Activated CD4-positive, alpha-beta T cell treated with anti-CD3 and anti-CD28 coated beads, Interleukin-2, amount 50 U/mL, for 1 hour (primary cell): ENCODE results near the gene HUNK.

Experiments
- DNase-seq: peaks from one replicate; pipeline ENCODE4 v3.0.0-alpha.2; 2020

The HUNK gene

DNA sequence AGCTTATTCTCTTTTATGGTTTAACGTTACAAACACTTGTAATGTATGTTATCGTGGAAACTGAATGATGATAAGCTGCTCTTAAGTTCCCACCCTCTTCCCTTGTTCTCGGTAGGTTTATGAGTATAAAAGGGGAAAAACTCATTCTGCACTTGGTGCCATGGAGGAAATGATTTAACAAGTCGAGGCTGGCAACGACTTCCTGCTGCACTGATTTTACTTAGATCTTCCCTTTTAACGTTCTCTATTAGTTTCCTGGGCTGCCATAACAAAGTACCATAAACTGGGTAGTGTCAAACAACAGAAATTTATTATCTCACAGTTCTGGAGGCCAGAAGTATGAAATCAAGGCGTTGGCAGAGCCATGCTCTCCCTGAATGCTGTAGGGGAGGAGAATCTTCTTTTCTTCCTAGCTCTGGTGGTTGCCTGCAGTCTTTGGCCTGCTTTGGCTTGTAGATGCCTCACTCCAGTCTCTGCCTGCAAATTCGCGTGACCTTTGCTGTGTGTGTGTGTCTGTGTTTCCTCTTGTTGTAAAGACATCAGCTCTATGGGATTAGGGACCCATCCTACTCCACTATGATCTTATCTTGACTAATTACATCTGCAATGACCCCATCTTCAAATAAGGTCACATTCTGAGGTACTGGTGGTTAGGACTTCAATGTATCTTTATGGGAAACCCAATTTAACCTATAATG is 26.3 kb downstream of the HUNK start:
- no peak for DNase-seq

DNA sequence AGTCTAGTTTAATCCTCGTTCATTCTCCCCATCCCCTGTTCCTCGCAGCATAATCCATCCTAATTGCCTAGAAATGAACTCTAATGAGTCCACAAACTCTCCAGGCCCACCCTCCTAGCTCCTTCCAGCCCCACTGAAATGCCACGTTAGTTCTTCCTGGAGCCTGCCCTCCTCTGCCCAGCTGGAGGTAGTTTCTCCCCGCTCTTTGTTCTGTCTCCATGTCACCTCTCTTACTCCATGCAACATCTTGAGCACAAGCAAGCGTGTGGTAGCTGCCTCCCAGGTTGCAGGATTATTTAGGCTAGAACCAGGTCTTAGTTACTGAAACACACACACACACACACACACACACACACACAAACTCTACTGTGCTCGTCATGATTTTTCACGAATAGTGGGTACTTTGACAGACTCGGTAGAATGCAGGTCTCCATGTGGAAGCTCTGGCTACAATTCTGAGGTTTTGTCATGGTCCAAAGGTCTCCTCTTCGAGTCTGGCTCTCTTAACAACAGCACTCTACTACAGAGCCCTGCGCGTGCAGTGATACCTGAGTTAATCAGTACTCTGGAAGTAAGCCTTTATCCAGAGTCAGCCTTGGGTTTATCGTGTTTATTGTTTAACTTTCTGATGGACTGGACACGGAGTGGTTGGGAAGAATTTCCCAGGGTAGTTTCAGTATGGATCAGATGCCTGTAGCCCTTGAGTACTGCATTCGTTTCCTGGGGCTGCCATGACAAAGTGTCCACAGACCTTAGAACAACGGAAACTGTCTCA is 27.5 kb downstream of the HUNK start:
- no peak for DNase-seq

- DNase-seq = no peak
These were observed 28.5 kb downstream of the HUNK start for GRCh38 chr21:31901315-31901714.

- no peak for DNase-seq
These were observed 29.6 kb downstream of the HUNK start for GRCh38 chr21:31902438-31902837.

GRCh38 chr21:31903896-31904295 is 31.1 kb downstream of the HUNK start:
- DNase-seq = no peak

GRCh38 chr21:31905503-31906451 is 33.0 kb downstream of the HUNK start:
- no peak for DNase-seq

DNA sequence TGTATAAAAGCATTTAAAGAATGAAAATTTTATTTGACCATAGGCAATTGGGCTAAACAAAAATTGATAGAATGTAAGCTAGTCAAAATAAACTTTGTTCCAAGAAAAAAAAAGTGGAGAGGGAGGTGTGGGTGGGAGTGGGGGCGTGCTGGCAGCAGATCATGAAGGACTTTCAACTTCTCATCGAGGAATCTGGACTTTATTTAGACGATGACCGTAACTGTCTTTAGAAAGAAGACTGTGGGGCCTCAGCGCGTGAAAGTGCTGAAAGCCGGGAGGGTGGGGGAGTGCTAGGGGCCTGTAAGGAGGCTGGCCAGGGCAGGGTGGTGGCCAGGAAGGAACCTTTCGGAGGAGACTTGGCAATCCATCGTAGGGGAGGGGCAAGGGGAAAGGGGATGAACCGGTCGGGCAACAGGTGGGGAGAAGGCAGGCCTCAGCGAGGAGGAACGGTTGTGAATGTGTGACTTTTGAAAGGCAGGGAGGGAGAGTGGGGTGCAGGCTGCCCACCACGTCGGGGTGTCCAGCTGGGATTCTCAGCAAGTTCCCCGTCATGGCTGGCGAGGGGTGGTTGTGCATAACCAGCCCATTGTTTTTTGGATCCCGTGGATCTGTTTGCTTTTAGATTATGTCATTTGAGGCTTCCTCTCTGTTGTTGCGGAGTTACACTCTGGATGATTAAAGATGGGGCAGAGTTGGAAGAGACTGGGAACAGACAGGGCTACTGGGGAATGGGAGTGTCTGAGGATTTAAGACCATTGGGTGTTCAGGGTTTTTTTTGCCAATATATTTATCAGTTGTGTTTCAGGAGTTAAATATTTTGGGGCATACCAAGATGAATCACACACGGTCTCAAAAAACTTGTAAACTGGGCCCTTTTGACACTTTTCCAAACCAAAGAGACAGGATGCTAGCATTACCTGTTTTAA is 35.5 kb downstream of the HUNK start:
- DNase-seq = no peak

DNA sequence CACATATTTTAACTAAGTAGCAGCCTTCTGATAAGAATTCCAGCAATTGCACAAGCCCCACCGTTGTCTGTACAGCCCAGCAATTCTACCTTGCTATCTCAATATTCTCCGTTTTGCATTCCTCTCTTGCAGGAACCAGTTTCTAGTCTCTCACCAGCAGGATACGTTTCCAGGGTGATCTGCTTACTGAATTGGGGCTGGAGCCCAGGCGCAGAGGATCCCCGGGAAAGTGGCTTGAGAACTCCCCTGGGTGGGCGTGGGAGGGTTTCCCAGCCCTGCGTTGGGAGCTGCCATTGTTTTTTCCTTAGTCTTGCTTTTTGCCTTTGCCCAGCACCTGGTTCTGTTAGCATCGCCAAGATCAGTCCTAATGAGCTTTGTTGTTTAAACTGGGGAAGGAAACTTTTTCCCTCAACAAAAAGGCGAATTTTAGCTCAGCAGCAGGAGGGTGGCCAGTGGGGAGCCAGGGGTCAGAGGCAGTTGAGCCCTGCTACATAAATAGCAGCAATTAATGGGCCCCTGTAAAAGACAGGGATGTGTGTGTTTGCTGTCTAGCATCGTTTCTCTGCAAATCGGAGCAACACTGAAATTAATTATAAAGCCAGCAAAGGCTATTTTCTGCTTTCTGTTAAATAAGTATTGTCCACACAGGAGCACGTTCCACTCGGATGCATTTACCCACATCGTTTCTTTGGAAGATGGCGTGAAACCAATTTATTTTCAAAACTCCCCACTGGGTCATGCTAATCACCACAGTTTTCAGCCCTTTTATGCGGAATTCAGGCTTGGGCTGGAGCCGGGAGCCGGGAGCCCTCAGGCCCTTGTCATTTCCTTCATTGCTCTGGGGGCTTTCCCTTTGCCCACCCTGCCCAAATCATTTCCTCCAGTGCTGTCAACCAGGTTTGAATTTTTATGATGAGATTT is 36.6 kb downstream of the HUNK start:
- no peak for DNase-seq

DNA sequence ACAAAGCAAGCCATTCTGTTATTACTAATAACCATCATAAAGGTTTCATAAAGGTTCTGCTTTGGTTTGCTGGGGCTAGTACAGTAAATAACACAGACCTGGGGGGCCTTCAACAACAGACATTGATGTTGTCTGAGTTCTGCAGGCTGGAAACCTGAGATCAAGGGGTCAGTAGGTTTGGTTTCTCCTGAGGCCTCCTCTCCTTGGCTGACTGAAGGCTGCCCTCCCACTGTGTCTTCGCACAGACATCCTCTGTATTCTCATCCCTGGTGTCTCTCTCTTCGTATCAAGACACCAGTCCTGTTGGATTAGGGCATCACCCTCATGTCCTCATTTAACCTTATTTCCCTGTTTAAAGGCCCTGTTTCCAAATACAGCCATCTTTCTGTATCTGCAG is 37.3 kb downstream of the HUNK start:
- no peak for DNase-seq

GRCh38 chr21:31911138-31911907 is 38.5 kb downstream of the HUNK start:
- DNase-seq = no peak

DNA sequence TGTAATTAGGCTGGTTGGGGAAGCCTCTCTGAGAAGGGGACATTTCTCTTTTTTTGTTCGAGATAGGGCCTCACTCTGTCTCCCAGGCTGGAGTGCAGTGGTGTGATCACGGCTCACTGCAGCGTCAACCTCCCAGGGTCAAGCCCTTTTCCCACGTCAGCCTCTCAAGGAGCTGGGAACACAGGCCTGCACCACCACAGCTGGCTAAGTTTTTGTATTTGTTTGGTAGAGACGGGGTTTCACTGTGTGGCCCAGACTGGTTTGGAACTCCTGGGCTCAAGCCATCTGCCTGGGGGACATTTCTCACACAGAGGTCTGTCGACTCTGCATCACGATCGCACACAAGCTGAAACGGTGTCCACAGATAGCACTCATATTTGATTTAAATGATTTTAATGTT is 39.7 kb downstream of the HUNK start:
- DNase-seq = no peak

GRCh38 chr21:31913182-31913608 is 40.4 kb downstream of the HUNK start:
- DNase-seq = no peak

DNA sequence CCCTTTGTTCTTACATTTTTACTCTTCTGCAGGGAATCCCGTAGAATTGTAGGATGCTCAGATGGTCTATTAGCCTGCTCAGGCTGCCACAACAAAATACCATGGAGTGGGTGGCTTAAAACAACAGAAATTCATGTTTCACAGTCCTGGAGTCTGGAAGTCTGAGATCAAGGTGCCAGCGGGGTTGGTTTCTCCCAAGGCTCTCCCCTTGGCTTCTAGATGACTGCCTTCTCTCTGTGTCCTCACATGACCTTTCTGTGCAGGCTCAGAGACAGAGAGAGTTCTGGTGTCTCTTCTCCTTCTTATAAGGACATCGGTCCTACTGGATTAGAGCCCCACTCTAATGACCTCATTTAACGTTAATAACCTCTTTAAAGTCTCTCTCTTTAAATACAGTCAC is 41.7 kb downstream of the HUNK start:
- DNase-seq = no peak

GRCh38 chr21:31915566-31915965 is 42.7 kb downstream of the HUNK start:
- no peak for DNase-seq

DNA sequence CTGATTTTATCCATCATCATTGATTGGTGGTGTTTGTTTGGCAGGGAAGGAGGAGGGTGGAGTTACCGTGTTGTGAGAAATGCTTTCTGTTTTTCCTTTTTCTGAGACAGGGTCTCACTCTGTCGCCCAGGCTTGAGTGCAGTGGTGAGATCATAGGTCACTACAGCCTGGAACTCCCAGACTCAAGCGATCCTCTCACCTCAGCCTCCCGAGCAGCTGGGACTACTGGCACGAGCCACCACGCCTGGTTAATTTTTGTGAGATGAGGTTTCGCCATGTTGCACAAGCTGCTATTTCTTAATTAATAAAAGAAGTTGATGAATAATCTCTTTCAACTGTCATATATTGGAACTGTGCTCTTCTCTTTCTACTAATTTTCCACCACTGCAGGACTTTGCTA is 44.3 kb downstream of the HUNK start:
- DNase-seq = no peak

GRCh38 chr21:31918250-31918775 is 45.5 kb downstream of the HUNK start:
- no peak for DNase-seq

DNA sequence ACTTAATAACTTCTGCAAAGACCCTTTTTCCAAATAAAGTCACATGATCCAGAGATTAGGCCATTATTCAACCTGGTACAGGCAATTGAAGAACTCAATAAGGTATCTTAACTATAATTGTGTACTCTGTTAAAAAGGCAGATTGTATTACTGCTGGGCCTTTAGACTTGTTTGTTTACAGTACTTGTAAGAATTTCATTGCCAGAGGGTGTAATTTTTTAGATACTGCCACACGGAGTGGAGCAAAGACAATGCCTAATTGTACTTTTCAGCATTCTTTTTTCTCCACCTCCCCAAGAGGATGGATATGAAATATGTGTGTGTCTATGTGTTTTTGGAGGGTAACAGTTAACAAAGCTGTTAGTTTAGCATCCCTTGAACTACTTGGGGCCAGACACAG is 47.5 kb downstream of the HUNK start:
- DNase-seq = no peak

GRCh38 chr21:31921079-31921478 is 48.3 kb downstream of the HUNK start:
- no peak for DNase-seq

- no peak for DNase-seq
These were observed 50.1 kb downstream of the HUNK start for GRCh38 chr21:31922881-31923280.

DNA sequence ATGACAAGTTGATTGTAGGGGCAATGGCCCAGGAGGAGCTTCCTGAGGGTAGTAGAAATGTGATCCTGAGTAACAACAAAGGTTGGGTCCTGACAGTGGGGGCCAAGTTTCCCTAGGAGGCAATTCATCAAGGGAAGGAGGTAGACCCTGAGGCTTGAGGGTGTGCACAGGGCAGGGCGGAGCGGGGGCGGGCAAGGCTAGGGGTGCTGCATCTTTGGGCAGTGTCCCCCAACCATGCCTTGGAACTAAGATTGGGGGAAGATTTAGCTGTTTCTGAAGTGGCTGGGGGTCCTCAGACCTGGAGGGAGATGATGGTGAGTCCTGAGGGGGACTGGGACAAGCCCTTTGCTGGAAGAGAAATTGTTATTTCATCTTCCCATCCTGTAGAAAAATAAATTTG is 50.9 kb downstream of the HUNK start:
- no peak for DNase-seq
